HS-5 (cell line): ENCODE results near the gene KTI12.
A peak's percentile ranks its signal among the peaks of the same experiment; 100 is the strongest.
"Not testable (repeated sequence)": the region's sequence is repeated elsewhere in the genome, so short reads cannot be mapped to it uniquely, and the experiment has no call there.

ENCODE experiments used
- DNase-seq: peaks from one replicate; pipeline ENCODE4 v3.0.0-alpha.2; 2012; ENCODE audit warnings: low read depth

Gene KTI12

GRCh38 chr1:52033190-52034049 lies at the start of gene KTI12:
Gene KTI12 (minus strand): TSS chr1:52033810. CDS start chr1:52033761, 49 bp downstream.
- peak; percentile 70 for DNase-seq

- DNase-seq, result no peak
Observed at GRCh38 chr1:52080014-52080415, 46.4 kb upstream of the KTI12 start.

GRCh38 chr1:52077277-52077676 lies 43.7 kb upstream of the KTI12 start:
- DNase-seq, result not testable (repeated sequence)

GRCh38 chr1:52072291-52072690 lies 38.7 kb upstream of the KTI12 start:
- no peak for DNase-seq

- DNase-seq, result no peak
Observed at GRCh38 chr1:52070704-52071103, 37.1 kb upstream of the KTI12 start.

- DNase-seq, result no peak
Observed at GRCh38 chr1:52063192-52063591, 29.6 kb upstream of the KTI12 start.

GRCh38 chr1:52060822-52061221 lies 27.2 kb upstream of the KTI12 start:
- no peak for DNase-seq

- DNase-seq, result no peak
Observed at GRCh38 chr1:52059888-52060287, 26.3 kb upstream of the KTI12 start.

GRCh38 chr1:52059321-52059720 lies 25.7 kb upstream of the KTI12 start:
- DNase-seq, result peak; percentile 36

GRCh38 chr1:52057876-52058415 lies 24.3 kb upstream of the KTI12 start:
- DNase-seq, result no peak

GRCh38 chr1:52057255-52057654 lies 23.6 kb upstream of the KTI12 start:
- no peak for DNase-seq

- DNase-seq, result no peak
Observed at GRCh38 chr1:52056937-52057231, 23.3 kb upstream of the KTI12 start.

- DNase-seq, result peak; percentile 55
Observed at GRCh38 chr1:52056163-52056936, 22.7 kb upstream of the KTI12 start, which contains the start of gene BTF3L4. Gene BTF3L4 (plus strand): TSS chr1:52056295. CDS start chr1:52059848, 3,553 bp downstream.

- no peak for DNase-seq
Observed at GRCh38 chr1:52055866-52056162, 22.2 kb upstream of the KTI12 start.

- DNase-seq, result peak; percentile 74
Observed at GRCh38 chr1:52055066-52055865, 21.7 kb upstream of the KTI12 start, which contains the start of gene TXNDC12. Gene TXNDC12 (minus strand): TSS chr1:52055191. CDS start chr1:52055096, 95 bp downstream.

GRCh38 chr1:52054496-52055065 lies 21.0 kb upstream of the KTI12 start:
- DNase-seq, result no peak

- no peak for DNase-seq
Observed at GRCh38 chr1:52053862-52054261, 20.3 kb upstream of the KTI12 start.

GRCh38 chr1:52049337-52049736 lies 15.7 kb upstream of the KTI12 start:
- not testable (repeated sequence) for DNase-seq

- not testable (repeated sequence) for DNase-seq
Observed at GRCh38 chr1:52045666-52046195, 12.1 kb upstream of the KTI12 start.

- no peak for DNase-seq
Observed at GRCh38 chr1:52045236-52045635, 11.6 kb upstream of the KTI12 start.

- DNase-seq, result no peak
Observed at GRCh38 chr1:52041551-52042185, 8.1 kb upstream of the KTI12 start.
